Activated CD4-positive, alpha-beta T cell treated with anti-CD3 and anti-CD28 coated beads, Interleukin-2, Interleukin-4, amounts not matched to agents 100 ng/mL and 50 ng/mL, durations not matched to agents 16 hours and 8 hours (primary cell): ENCODE data around the gene MAL.
"Not testable (repeated sequence)": the region's sequence is repeated elsewhere in the genome, so short reads cannot be mapped to it uniquely, and the experiment has no call there.

Experiments used
- DNase-seq: peaks from one replicate; pipeline ENCODE4 v3.0.0-alpha.2; 2020; ENCODE audit warnings: low spot score

Gene MAL

DNA sequence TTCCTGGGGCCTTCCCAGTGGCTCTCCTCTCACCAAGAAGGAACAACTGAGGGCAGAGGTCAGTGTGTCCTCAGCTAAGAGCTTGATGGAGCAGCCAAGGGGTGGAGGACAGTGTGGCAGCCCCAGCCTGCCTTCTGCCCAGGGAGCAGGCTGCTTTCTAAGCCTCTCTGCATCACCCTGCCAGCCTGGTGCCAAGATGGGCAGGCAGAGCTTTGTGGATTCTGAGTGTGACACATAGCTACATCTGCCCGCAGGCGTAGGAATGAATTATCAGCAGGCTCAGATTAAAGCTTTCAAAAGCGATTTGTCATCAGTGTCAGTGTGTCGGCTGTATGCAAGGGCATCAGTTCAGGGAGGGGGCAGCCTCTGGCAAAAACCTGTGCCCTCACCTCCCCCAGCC lies 8.7 kb downstream of the MAL start:
- no peak for DNase-seq

DNA sequence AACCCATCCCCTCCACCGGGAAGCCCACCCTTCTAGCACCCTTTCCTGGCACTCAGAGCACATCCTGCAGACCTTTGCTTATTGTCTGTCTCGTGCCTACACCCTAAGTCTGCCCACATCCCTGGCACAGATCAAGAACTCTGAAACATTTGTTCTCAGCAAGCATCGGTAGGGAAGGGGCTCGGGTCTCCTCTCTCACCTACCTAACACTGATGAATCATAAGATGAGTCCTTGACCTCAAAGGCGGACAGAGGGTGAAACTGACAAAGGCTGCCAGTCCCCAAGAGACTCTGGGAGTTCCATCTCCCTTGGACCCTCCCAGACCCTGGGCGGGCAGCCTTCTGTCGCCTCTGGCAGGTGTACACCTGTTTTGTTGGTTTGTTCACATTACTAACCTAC lies 9.3 kb downstream of the MAL start:
- DNase-seq, result no peak

DNA sequence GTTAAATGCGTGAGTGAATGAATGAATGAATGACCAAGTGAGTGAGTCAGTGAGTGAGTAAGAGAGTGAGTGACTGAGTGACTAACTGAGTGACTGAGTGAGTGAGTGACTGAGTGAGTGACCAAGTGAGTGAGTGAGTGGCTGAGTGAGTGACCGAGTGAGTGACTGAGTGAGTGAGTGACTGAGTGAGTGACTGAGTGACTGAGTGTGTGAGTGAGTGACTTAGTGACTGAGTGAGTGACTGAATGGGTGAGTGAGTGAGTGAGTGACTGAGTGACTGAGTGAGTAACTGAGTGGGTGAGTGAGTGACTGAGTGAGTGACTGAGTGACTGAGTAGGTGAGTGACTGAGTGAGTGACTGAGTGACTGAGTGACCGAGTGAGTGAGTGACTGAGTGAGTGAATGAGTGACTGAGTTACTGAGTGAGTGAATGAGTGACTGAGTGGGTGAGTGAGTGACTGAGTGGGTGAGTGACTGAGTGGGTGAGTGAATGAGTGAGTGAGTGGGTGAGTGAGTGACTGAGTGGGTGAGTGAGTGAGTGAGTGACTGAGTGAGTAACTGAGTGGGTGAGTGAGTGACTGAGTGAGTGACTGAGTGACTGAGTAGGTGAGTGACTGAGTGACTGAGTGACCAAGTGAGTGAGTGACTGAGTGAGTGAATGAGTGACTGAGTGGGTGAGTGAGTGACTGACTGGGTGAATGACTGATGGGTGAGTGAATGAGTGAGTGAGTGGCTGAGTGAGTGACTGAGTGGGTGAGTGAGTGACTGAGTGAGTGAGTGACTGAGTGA lies 11.3 kb downstream of the MAL start:
- DNase-seq, result no peak

DNA sequence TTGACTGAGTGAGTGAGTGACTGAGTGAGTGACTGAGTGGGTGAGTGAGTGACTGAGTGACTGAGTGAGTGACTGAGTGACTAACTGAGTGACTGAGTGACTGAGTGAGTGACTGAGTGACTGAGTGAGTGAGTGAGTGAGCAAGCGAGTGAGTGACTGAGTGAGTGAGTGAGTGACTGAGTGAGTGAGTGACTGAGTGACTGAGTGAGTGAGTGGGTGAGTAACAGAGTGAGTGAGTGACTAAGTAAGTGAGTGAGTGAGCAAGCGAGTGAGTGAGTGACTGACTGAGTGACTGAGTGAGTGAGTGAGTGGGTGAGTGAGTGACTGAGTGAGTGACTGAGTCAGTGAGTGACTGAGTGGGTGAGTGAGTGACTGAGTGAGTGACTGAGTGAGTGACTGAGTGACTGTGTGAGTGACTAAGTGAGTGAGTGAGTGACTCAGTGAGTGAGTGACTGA lies 11.9 kb downstream of the MAL start:
- DNase-seq, result no peak

DNA sequence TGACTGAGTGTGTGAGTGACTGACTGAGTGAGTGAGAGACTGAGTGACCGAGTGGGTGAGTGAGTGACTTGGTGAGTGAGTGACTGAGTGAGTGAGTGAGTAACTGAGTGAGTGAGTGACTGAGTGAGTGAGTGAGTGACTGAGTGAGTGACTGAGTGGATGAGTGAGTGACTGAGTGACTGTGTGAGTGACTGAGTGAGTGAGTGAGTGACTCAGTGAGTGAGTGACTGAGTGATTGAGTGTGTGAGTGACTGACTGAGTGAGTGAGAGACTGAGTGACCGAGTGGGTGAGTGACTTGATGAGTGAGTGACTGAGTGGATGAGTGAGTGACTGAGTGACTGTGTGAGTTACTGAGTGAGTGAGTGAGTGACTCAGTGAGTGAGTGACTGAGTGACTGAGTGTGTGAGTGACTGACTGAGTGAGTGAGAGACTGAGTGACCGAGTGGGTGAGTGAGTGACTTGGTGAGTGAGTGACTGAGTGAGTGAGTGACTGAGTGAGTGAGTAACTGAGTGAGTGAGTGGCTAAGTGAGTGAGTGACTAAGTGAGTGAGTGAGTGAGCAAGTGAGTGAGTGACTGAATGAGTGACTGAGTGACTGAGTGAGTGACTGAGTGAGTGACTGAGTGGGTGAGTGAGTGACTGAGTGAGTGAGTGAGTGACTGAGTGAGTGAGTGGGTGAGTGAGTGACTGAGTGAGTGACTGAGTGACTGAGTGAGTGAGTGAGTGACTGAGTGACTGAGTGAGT lies 12.5 kb downstream of the MAL start:
- DNase-seq, result not testable (repeated sequence)

DNA sequence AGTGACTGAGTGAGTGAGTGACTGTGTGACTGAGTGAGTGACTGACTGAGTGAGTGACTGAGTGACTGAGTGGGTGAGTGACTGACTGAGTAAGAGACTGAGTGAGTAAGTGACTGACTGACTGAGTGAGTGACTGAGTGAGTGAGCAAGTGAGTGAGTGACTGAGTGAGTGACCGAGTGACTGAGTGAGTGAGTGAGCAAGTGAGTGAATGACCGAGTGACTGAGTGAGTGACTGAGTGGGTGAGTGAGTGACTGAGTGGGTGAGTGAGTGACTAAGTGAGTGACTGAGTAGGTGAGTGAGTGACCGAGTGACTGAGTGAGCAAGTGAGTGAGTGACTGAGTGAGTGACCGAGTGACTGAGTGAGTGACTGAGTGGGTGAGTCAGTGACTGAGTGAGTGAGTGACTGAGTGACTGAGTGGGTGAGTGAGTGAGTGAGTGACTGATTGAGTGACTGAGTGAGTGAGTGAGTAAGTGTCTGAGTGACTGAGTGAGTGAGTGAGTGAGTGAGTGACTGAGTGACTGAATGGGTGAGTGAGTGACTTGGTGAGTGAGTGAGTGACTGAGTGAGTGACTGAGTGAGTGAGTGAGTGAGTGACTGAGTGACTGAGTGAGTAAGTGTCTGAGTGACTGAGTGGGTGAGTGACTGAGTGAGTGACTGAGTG lies 13.3 kb downstream of the MAL start:
- DNase-seq, result no peak

DNA sequence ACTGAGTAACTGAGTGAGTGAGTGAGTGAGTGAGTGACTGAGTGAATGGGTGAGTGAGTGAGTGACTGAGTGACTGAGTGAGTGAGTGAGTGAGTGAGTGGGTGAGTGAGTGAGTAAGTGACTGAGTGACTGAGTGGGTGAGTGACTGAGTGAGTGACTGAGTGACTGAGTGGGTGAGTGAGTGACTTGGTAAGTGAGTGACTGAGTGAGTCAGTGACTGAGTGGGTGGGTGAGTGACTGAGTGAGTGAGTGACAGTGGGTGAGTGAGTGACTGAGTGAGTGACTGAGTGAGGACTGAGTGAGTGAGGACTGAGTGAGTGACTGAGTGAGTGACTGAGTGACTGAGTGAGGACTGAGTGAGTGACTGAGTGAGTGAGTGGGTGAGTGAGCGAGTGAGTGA lies 13.9 kb downstream of the MAL start:
- DNase-seq, result no peak

DNA sequence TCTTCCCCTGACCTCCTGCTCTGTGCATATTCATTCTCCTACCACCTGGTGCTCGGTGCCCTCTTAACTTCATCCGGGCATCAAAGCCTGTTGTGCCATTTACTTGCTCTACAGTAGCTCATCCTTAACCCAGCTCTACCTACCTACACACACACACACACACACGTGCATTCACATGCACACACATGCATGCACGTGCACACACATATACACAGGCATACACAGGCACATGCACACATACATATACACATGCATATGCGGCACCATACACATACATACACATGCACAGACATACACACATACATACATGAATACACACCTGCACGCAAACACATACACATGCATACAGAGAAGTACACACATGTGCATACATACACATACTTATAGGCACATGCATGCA lies 14.5 kb downstream of the MAL start:
- no peak for DNase-seq

DNA sequence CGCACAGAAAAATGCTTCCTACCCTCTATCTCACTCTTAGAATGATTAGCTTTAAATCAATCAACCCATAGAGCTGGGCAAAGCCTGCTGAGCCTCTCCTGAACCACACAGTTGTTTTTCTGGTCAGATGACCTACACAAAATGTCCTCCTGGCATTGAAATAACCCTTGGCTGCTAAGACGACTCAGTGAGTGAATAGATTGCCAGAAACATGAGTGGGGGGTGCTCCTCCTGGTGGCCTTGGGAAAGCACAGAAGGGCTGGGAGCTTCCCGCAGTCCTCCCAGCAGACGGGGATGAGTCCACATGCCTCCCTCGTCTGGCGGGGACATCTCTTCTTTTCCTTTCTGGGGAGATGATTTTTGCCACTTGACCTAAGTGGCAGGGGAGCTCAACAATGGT lies 14.9 kb downstream of the MAL start:
- no peak for DNase-seq

DNA sequence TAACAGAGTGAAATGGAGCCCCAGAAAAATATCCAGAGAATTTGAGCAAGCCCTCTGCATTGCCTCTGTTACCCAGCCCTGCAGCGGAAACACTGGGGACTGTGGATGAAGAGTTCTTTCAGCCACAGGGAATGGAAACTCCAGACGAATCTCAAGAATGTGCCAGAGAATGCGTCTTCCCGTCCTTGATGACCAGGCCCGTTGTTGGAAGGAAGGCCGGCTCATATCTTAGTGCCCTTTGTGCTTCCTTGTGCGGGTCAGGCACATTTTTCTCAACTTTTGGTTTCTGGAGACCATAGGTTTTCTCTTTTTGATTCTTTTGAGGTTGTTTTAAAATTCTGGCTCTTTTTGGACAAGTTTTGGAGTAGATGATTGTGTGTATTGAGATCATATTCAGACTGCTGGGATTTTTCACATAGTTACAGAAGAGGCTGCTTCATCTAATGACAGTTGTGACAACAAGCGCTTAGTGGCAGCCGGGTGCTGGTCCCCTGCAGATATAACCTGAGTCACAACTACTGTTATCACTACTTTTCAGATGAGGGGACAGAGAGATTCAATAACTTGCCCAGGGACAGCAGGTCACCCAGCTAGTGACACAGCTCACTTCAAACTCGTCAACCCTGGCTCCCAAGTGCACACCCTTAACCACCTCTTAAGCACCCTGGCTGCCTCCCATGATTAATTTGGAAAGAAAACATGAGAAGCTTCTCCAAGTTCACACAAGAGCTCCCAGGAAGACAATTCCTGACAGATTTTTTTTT lies 15.7 kb downstream of the MAL start:
- DNase-seq, result no peak

DNA sequence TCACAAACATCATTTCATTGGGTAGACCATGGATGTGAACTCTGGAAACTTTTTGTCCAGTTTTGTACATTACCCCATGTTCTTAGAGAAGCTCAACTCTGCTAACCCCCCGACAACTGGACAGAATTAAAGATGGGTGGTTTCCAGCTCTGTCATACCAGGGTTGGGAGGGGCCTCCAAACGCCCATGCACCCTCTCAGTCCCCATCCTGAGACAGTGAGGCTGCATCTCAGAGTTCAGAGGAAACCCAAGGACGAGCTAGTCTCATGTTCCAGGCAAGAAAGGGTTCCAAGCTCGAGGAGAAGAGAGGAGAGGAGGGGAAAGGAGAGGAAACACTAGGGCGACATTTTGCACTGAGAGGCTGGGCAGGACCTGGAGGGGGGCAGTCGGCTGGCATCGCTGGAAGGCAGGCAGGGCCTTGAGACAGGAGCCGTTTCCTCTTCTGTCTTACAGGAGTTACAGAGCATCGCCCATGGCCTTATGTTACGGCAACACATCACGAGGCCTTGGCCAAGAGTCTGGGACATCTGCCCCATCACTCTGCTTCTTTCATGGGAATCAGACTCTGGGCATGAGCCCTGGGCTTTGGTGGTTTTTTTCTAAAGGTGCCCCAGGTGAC lies 16.4 kb downstream of the MAL start:
- no peak for DNase-seq

DNA sequence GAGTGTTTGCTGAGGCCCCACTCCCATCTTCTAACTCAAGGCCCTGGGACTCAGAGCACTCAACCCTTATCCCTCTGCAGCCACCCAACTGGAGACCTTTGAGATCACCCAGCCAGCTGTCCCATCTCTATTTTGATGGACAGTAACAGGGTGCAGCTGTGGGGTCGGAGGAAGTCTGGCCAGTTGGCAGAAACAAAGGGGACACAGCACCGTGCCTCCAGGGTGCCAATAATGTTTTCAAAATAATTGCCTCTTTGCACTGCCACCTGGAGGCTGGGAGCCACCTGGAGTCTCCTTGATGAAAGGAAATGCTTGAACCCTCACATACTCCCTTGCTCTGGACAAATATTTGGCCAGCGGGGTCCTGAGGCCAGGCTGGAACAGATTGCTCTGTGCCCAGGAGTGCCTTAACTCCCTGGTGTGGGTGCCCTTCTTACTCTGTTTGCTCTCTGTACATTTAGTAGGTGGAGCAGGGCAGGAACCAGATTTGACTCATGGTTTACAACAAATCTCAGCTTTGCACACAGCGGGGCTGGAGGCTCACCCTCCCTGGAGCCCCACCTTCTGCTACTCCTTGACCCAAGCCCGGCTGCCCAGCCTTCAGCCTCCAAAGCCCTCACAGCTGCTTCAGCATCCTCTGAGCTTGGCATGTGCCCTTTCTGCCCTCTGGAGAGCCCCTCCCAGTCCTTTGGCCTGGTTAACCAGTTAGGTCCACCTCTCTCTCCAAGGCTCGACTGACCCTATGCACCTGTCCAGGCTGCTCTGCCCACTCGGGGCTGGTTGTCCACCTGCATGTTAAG lies 17.2 kb downstream of the MAL start:
- DNase-seq, result no peak

DNA sequence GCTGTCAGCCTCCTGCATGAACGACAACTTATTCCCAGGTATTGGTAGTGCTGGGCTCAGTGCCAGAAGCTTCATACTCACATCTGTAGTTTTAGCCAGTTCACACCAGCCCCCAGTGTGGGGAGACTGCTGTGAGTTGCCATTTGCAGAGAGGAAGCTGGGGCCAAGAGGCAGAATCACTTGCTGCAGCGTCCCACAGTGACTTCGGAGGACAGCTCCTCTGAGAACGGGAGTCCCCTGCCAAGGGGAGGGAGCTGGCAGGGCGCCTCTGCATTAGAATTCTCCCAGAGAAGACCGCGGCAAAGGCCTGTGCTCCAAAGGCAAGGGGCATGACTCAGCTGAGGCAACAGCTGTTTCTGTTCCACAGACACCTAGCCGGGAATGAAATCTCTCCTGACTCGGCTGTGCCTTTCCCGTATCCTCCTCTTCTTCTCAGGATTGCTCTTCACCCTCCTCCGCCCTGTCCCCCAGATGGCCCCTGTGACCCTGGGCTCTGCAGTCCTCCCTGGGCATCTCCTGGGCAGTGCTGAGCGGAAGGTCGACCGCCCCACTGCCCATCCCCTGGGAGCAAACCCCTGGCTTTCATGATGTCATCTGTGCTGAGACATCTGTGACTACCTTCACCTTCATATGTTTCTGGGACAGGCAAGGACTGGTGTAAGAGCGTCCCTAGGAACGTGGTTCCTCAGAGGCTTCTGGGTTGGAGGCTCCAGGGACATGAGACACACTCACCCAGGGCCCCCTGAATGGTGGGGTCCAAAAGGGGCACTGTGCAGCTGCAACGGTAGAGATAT lies 18.0 kb downstream of the MAL start:
- DNase-seq, result no peak

DNA sequence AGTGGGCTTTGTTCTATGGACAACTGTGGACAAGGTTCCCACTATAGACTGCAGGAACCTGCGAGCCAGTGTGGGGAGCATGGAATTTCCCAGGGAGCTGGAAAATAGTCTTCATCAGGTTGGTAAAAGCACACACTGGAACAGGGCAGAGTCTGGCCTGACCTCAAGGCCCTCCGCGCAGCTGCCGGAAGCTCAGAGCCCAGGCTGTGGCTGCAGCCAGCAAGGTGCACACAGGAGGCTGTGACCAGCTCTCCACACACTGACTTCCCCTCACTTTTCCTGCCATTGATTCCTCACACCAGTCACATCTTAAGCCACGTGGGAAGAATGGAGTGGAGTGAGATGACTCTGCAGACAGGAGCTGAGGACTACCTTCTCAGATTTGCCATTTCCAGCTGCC lies 19.1 kb downstream of the MAL start:
- no peak for DNase-seq

DNA sequence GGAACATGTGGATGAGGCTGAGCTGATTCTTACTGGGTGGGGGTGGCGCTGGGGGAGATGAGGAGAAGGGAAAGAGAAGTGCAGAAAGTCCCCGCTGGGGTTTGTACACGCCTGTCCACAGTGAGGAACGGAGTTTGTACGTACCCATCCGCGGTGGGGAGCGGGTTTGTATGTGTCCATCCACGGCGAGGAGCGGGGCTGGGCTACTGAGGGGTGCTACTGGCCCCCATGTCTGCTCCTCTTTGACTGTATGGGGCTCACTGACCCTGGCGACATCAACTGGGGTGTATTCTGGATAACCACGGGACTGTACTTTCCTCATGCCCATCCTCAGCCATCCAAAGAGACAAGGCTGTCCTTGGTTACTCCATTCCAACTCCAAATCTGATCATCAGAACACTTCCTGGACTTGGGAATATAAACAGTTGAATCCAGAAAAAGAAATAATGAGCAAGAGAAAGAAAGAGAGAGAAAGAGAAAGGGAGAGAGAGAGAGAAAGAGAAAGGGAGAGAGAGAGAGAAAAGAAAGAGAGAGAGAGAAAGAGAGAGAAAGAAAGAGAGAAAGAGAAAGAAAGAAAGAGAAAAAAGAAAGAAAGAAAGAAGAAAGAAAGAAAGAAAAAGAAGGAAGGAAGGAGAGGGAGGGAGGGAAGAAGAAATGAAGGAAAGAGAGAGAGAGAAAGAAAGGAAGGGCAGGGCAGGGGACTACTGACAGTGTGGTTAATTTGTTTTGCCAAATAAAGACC lies 21.0 kb downstream of the MAL start:
- DNase-seq, result no peak

DNA sequence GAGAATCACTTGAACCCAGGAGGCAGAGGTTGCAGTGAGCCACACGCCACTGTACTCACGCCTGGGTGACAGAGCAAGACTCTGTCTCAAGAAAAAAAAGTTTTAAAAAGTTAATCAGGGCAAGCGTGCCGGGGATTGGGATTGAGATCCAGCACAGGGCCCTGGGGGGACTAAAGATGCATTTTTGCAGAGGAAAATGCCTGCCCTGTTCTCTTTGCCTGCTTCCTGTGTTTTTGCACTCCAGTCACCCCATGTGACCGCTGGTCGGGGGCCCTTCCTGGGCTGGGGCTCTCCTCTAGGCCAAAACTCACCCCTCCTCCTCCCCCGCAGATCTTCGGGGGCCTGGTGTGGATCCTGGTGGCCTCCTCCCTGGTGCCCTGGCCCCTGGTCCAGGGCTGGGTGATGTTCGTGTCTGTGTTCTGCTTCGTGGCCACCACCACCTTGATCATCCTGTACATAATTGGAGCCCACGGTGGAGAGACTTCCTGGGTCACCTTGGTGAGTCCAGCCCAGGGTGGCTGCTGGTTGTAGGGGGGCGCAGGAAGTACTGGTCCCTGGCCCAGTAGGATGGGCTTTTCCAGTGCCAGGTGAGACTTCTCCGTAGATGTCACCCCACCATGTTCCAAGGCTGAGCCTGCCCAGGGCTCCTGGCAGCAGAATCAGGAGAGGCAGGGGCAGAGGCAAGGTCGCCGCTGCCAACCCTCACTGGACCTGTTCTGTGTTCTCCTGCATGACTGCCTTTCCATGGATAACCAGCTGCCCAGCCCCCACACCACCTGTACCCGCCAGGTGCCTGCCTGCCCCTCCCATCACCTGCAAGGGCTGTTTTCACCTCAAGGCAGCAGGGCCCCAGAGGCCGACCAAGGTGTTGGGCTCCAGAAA lies 22.4 kb downstream of the MAL start:
- no peak for DNase-seq

DNA sequence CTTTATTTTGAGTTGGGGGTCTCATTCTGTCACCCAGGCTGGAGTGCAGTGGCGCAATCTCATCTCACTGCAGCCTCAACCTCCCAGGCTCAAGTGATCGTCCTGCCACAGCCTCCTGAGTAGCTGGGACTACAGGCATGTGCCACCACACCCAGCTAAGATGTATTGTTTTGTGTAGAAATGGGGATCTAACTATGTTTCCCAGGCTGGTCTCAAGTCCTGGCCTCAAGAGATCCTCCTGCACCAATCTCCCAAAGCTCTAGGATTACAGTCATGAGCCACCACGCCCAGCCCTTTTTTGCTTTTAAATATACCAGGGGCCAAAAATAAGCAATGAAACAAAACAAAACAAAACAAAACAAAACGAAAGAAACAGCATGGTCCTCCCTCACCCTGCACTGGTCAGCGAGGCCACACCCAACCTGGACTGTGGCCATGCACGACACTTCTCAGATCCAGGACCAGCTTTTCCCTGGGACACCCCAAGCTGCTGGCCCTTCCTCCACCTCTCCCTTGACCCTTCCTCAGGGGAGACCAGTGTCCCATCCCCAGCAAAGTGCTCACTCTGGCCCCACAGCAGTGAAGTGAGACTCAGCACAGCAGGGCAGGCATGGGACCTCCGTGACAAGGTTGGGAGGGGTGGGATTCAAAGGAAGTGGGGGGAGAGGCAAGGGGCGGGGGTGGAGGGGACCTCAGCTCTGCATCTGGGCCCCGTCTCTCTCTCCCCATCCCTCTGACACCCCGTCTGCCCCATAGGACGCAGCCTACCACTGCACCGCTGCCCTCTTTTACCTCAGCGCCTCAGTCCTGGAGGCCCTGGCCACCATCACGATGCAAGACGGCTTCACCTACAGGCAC lies 23.5 kb downstream of the MAL start:
- no peak for DNase-seq

DNA sequence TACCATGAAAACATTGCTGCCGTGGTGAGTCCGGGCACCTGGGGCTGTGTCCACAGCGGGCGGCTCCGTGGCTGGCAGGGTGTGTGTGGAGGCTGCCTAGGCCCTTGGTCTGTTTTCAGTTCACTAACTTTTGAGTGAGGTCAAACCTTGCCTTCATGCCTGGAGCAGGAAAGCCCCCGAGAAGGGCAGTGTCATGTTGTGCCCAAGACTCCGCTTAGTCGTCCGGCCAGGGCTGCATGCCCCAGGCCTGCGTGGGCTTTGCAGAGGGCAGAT lies 24.1 kb downstream of the MAL start:
- no peak for DNase-seq
